Measurements from ENCODE around the gene PTF1A. TPM values are rescaled to one million over a fixed set of nuclear protein-coding genes. Genes with fewer than 3 reads are reported as not detected.

The PTF1A gene
- polyA plus RNA-seq, 1 of the 3 experiments (the other 2 are of a cell fraction) = not detected

- no peak for TF ChIP-seq MEF2A (IDR thresholded peaks at IDR 0.05; ENCODE audit: borderline replicate concordance, low read depth)
- TF ChIP-seq, protein P1, sequence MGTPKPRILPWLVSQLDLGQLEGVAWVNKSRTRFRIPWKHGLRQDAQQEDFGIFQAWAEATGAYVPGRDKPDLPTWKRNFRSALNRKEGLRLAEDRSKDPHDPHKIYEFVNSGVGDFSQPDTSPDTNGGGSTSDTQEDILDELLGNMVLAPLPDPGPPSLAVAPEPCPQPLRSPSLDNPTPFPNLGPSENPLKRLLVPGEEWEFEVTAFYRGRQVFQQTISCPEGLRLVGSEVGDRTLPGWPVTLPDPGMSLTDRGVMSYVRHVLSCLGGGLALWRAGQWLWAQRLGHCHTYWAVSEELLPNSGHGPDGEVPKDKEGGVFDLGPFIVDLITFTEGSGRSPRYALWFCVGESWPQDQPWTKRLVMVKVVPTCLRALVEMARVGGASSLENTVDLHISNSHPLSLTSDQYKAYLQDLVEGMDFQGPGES (IDR thresholded peaks at IDR 0.05; ENCODE audit: low read depth, low read length) = no peak
- TF ChIP-seq RXRA (IDR thresholded peaks at IDR 0.05; ENCODE audit: borderline replicate concordance, low read depth) = no peak
- no peak for TF ChIP-seq YY1 (IDR thresholded peaks at IDR 0.05; ENCODE audit: low read depth)
- TF ChIP-seq FOXM1 (IDR thresholded peaks at IDR 0.05; ENCODE audit: low read depth) = no peak
- TF ChIP-seq TEAD4 (IDR thresholded peaks at IDR 0.05; ENCODE audit: borderline replicate concordance, insufficient read depth) = no peak
- TF ChIP-seq JUND (IDR thresholded peaks at IDR 0.05) = no peak
- no peak for TF ChIP-seq RFX5 (IDR thresholded peaks at IDR 0.05; ENCODE audit: low read length)
- no peak for TF ChIP-seq EZH2phosphoT487 (IDR thresholded peaks at IDR 0.05; ENCODE audit: borderline replicate concordance, low read depth)
- TF ChIP-seq REST (IDR thresholded peaks at IDR 0.05; ENCODE audit: low read depth, low read length) = no peak
- no peak for TF ChIP-seq RAD21 (IDR thresholded peaks at IDR 0.05; ENCODE audit: low read length)
- no peak for TF ChIP-seq GATA2 (CRISPR knock-in tag; IDR thresholded peaks at IDR 0.05)
- no peak for TF ChIP-seq NRF1 (IDR thresholded peaks at IDR 0.05; ENCODE audit: low read depth, low read length)
- no peak for TF ChIP-seq GABPA (IDR thresholded peaks at IDR 0.05; ENCODE audit: low read depth)
- no peak for TF ChIP-seq NFIC (IDR thresholded peaks at IDR 0.05; ENCODE audit: borderline replicate concordance)
- no peak for TF ChIP-seq EP300 (IDR thresholded peaks at IDR 0.05; ENCODE audit: borderline replicate concordance in 1 of 2, low read depth in 1 of 2, low read length in 1 of 2)
- no peak for TF ChIP-seq TCF12 (IDR thresholded peaks at IDR 0.05)
- Histone ChIP-seq H3K36me3 (replicated peaks in 1 of 2; ENCODE audit: control insufficient read depth in 1 of 2, insufficient read depth in 2 of 2, low read length in 1 of 2) (no peaks in the 10 kb centered on the region), H3K27me3 (ENCODE audit: insufficient read depth) (peaks cover 27% of the 10 kb centered on the region), H3K4me2 (no peak overlapping the region), H3F3A (replicated peaks; ENCODE audit: insufficient read depth) (no peaks in the 10 kb centered on the region), H4K20me1 (ENCODE audit: insufficient read depth) (no peaks in the 10 kb centered on the region), H2AFZ (ENCODE audit: low read depth) (no peak overlapping the region), H3K9ac (no peak overlapping the region), H3K4me3 (ENCODE audit: low read depth in 2 of 2, low read length in 1 of 2) (no peak overlapping the region), H3K9me2 (no peaks in the 10 kb centered on the region), H3K79me2 (ENCODE audit: insufficient read depth) (no peaks in the 10 kb centered on the region), H3K4me1 (ENCODE audit: control insufficient read depth in 1 of 2, insufficient read depth in 2 of 2, low read depth in 1 of 2, low read length in 1 of 2) (no peaks in the 10 kb centered on the region), H3K9me3 (no peaks in the 10 kb centered on the region), H3K27ac (ENCODE audit: low read depth in 2 of 2, low read length in 1 of 2) (no peak overlapping the region)
- ChIA-PET CTCF (interaction anchor here (3.4 kb wide), 1 partner anchor 45 kb away, joined by 11 read pairs; no protein-coding TSS in a partner anchor), POLR2A (no interaction called here)
- 0% methylated on average over 3 of the region's 3 CpGs for WGBS (ENCODE audit: low lambda C conversion rate)
- no peak for DNase-seq
Measured at GRCh38 chr10:23202779-23203178, 10.7 kb downstream of the PTF1A start.
